ENCODE data around the gene FOXK1. TPM values are rescaled to one million over a fixed set of nuclear protein-coding genes. Genes with fewer than 3 reads are reported as not detected.

The FOXK1 gene
- total and polyA plus RNA-seq, 2 of the 13 experiments (the other 11 are each of a cell fraction or from before 2014, with no cell fraction given): 4.6 to 8.8 TPM

DNA sequence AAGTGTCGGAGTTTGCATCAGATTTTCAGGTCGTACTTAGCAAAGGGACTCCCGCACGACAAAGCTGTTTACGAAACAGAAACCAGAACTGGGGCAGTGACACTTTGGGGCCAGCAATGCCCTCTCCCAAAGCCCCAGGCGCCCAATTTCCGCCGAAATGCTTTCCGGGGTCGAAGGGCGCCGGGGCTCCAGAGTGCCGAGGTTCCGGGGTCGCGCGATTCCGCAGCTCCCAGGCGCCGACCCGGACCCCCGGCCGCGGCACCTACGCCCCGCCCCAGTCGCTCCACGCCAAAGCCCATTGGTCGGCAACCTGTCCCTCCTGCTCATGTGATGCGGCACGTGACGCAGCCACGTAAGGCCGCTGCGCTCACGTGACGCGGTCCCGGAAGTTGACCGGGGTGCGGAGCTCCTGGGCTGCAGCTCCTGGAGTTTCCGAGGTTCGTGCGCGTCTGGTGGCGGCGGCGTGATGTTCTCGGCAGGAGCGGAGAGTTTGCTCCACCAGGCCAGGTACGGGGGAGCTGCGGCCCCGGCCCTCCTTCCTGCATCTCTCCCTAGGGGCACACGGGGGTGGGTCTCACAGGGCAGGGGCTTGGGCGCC lies 93.3 kb downstream of the FOXK1 start, which contains the start of gene AP5Z1:
AP5Z1 (plus strand) TSS at position 374 of the 598 bp plus-strand sequence; CDS start at position 467, 93 bp downstream.
- Histone ChIP-seq H3K27ac (ENCODE audit: extremely low read length, insufficient read depth, low read length) (peak within 1 kb of the TSS; percentile 94), H3K27me3 (ENCODE audit: control insufficient read depth in 1 of 2, insufficient read depth in 2 of 2, low read length in 2 of 2) (no peaks in the 10 kb centered on the region; a peak in 1 of 5 replicates), H2AFZ (ENCODE audit: low read length) (no peak within 1 kb of the TSS), H3K4me3 (replicated peaks in 1 of 3; ENCODE audit: insufficient read depth in 1 of 3, low read depth in 2 of 3, low read length in 3 of 3) (peak within 1 kb of the TSS; percentile 96 to 98 (median 97)), H3K4me1 (ENCODE audit: insufficient read depth, low read length) (peaks cover 39% of the 10 kb centered on the region), H3K36me3 (replicated peaks in 1 of 2; ENCODE audit: control insufficient read depth in 1 of 2, insufficient read depth in 2 of 2, low read length in 2 of 2) (peaks cover 0 to 4% of the 10 kb centered on the region in 2 experiments; a peak in 1 of 5 replicates), H3K4me2 (ENCODE audit: low read depth, low read length) (peak within 1 kb of the TSS; percentile 96), H3K9ac (ENCODE audit: insufficient read depth, low read depth, low read length) (peak within 1 kb of the TSS; percentile 91), H4K20me1 (ENCODE audit: insufficient read depth, low read length) (no peaks in the 10 kb centered on the region), H3K79me2 (ENCODE audit: insufficient read depth, low read length) (peaks cover 27% of the 10 kb centered on the region), H3K9me3 (ENCODE audit: low read length) (no peaks in the 10 kb centered on the region)
- DNase-seq (ENCODE audit: low spot score) (peak; percentile 91), ATAC-seq (peak; percentile 93), FAIRE-seq (peak; percentile 71)
- intact Hi-C loops (cut with micrococcal nuclease; ENCODE audit: unreplicated experiment): no loop called here
- ChIA-PET CTCF (ENCODE audit: low intra/inter-chr PET ratio, low total read pairs) (no interaction called here), POLR2A (interaction anchor here (0.6 to 2.4 kb wide), 18 partner anchors 9 to 469 kb away, joined by 3 to 17 read pairs (median 5); partner anchors contain the start of genes RADIL and RBAK)
- in situ Hi-C loops (cut with HindIII; ENCODE audit: extremely low pct_ligation_motif_present, low pct_unique_long_range_greater_than_20kb): no loop called here
- BruUV-seq (replicated peaks): no TSS peak
- 0% methylated on average over 1 of the region's 55 CpGs for WGBS (ENCODE audit: low lambda C conversion rate)
- TF ChIP-seq MXD4 (CRISPR knock-in tag; IDR thresholded peaks at IDR 0.05) (peak; percentile 78; the same call in 1 of the 2 replicates), SMC3 (IDR thresholded peaks at IDR 0.05; ENCODE audit: low read length) (no peak), TAF1 (CRISPR knock-in tag; IDR thresholded peaks at IDR 0.05) (peak; percentile 72; the same call in 1 of the 2 replicates), ZNF143 (CRISPR knock-in tag; IDR thresholded peaks at IDR 0.05) (peak; percentile 52; the same call in 1 of the 2 replicates), NCOR1 (IDR thresholded peaks at IDR 0.05; ENCODE audit: borderline replicate concordance, low read length) (no peak; the same call in 1 of the 2 replicates), SUZ12 (IDR thresholded peaks at IDR 0.05; ENCODE audit: low read depth, low read length) (no peak), ZFX (CRISPR knock-in tag; IDR thresholded peaks at IDR 0.05; ENCODE audit: low read depth) (peak; percentile 69; the same call in 1 of the 2 replicates), HCFC1 (IDR thresholded peaks at IDR 0.05; ENCODE audit: low read depth, low read length) (peak; percentile 61; the same call in 1 of the 2 replicates), HNF4G (IDR thresholded peaks at IDR 0.05; ENCODE audit: borderline replicate concordance, low read depth, low read length) (peak; percentile 58; the same call in 1 of the 2 replicates), HNF4G (CRISPR knock-in tag; IDR thresholded peaks at IDR 0.05; ENCODE audit: borderline replicate concordance, low read depth) (no peak), ZNF317 (CRISPR knock-in tag; IDR thresholded peaks at IDR 0.05) (peak; percentile 56; the same call in 1 of the 2 replicates)
- TF ChIP-seq, protein P1, sequence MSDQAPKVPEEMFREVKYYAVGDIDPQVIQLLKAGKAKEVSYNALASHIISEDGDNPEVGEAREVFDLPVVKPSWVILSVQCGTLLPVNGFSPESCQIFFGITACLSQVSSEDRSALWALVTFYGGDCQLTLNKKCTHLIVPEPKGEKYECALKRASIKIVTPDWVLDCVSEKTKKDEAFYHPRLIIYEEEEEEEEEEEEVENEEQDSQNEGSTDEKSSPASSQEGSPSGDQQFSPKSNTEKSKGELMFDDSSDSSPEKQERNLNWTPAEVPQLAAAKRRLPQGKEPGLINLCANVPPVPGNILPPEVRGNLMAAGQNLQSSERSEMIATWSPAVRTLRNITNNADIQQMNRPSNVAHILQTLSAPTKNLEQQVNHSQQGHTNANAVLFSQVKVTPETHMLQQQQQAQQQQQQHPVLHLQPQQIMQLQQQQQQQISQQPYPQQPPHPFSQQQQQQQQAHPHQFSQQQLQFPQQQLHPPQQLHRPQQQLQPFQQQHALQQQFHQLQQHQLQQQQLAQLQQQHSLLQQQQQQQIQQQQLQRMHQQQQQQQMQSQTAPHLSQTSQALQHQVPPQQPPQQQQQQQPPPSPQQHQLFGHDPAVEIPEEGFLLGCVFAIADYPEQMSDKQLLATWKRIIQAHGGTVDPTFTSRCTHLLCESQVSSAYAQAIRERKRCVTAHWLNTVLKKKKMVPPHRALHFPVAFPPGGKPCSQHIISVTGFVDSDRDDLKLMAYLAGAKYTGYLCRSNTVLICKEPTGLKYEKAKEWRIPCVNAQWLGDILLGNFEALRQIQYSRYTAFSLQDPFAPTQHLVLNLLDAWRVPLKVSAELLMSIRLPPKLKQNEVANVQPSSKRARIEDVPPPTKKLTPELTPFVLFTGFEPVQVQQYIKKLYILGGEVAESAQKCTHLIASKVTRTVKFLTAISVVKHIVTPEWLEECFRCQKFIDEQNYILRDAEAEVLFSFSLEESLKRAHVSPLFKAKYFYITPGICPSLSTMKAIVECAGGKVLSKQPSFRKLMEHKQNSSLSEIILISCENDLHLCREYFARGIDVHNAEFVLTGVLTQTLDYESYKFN (CRISPR knock-in tag; conservative IDR thresholded peaks at IDR 0.05): 0 out of 2 replicates have a peak, but pooled peaks have one; percentile 45
- TF ChIP-seq, protein P2, sequence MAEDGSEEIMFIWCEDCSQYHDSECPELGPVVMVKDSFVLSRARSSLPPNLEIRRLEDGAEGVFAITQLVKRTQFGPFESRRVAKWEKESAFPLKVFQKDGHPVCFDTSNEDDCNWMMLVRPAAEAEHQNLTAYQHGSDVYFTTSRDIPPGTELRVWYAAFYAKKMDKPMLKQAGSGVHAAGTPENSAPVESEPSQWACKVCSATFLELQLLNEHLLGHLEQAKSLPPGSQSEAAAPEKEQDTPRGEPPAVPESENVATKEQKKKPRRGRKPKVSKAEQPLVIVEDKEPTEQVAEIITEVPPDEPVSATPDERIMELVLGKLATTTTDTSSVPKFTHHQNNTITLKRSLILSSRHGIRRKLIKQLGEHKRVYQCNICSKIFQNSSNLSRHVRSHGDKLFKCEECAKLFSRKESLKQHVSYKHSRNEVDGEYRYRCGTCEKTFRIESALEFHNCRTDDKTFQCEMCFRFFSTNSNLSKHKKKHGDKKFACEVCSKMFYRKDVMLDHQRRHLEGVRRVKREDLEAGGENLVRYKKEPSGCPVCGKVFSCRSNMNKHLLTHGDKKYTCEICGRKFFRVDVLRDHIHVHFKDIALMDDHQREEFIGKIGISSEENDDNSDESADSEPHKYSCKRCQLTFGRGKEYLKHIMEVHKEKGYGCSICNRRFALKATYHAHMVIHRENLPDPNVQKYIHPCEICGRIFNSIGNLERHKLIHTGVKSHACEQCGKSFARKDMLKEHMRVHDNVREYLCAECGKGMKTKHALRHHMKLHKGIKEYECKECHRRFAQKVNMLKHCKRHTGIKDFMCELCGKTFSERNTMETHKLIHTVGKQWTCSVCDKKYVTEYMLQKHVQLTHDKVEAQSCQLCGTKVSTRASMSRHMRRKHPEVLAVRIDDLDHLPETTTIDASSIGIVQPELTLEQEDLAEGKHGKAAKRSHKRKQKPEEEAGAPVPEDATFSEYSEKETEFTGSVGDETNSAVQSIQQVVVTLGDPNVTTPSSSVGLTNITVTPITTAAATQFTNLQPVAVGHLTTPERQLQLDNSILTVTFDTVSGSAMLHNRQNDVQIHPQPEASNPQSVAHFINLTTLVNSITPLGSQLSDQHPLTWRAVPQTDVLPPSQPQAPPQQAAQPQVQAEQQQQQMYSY (CRISPR knock-in tag; IDR thresholded peaks at IDR 0.05): 0 out of 2 replicates have a peak, but pooled peaks have one; percentile 14
- TF ChIP-seq, protein P3, sequence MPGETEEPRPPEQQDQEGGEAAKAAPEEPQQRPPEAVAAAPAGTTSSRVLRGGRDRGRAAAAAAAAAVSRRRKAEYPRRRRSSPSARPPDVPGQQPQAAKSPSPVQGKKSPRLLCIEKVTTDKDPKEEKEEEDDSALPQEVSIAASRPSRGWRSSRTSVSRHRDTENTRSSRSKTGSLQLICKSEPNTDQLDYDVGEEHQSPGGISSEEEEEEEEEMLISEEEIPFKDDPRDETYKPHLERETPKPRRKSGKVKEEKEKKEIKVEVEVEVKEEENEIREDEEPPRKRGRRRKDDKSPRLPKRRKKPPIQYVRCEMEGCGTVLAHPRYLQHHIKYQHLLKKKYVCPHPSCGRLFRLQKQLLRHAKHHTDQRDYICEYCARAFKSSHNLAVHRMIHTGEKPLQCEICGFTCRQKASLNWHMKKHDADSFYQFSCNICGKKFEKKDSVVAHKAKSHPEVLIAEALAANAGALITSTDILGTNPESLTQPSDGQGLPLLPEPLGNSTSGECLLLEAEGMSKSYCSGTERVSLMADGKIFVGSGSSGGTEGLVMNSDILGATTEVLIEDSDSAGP (CRISPR knock-in tag; IDR thresholded peaks at IDR 0.05; ENCODE audit: borderline replicate concordance): peak; percentile 70; the same call in 1 of the 2 replicates

Measured in HepG2 (cell line).